Measurements from ENCODE around the gene SMIM28. TPM values are rescaled to one million over a fixed set of nuclear protein-coding genes. Genes with fewer than 3 reads are reported as not detected.
A peak's percentile ranks its signal among the peaks of the same experiment; 100 is the strongest.

SMIM28 gene
- total and polyA plus RNA-seq, 8 donors = not detected

GRCh38 chr6:138410048-138410735 is 32.5 kb downstream of the SMIM28 start:
- peaks cover 7 to 55% (median 26%) of the 10 kb centered on the region in 4 donors for H3K4me1 ChIP-seq
- no peak overlapping the region for H3K4me3 ChIP-seq
- no peaks in the 10 kb centered on the region for H3K27me3 ChIP-seq
- H3K36me3 ChIP-seq = peaks cover 72 to 98% (median 94%) of the 10 kb centered on the region in 4 donors
- intact Hi-C loops (cut with DNase I; ENCODE audit: low total_unique reads) = no loop called here
- no peak for DNase-seq
- TF ChIP-seq POLR2A (IDR thresholded peaks at IDR 0.05) (no peak), POLR2AphosphoS5 (IDR thresholded peaks at IDR 0.05) (no peak), CTCF (IDR thresholded peaks at IDR 0.05) (no peak), EP300 (IDR thresholded peaks at IDR 0.05) (no peak)
- peak overlapping the region in 2 of 5 donors; percentile 18 to 23 for H3K27ac ChIP-seq
- 82 to 87% (median 86%) methylated on average over 8 of the region's 8 CpGs for WGBS, 5 donors
- H3K9me3 ChIP-seq = no peaks in the 10 kb centered on the region

GRCh38 chr6:138410972-138411880 is 33.5 kb downstream of the SMIM28 start:
- Histone ChIP-seq H3K36me3 (peaks cover 74 to 100% (median 97%) of the 10 kb centered on the region in 4 donors), H3K4me3 (no peak overlapping the region), H3K27me3 (no peaks in the 10 kb centered on the region), H3K4me1 (peaks cover 0 to 45% (median 16%) of the 10 kb centered on the region in 4 donors), H3K27ac (peak overlapping the region in 1 of 5 donors; percentile 7), H3K9me3 (no peaks in the 10 kb centered on the region)
- WGBS, 5 donors = 88 to 92% (median 91%) methylated on average over 6 of the region's 6 CpGs
- no peak for TF ChIP-seq CTCF (IDR thresholded peaks at IDR 0.05)
- no peak for TF ChIP-seq POLR2A (IDR thresholded peaks at IDR 0.05)
- no peak for TF ChIP-seq POLR2AphosphoS5 (IDR thresholded peaks at IDR 0.05)
- no peak for TF ChIP-seq EP300 (IDR thresholded peaks at IDR 0.05)
- DNase-seq = no peak
- intact Hi-C loops (cut with DNase I; ENCODE audit: low total_unique reads) = no loop called here

GRCh38 chr6:138415125-138415524 is 37.4 kb downstream of the SMIM28 start:
- no peak for DNase-seq
- WGBS, 5 donors = 81 to 93% (median 89%) methylated on average over 5 of the region's 5 CpGs
- H3K36me3 ChIP-seq = peaks cover 39 to 93% (median 82%) of the 10 kb centered on the region in 4 donors
- H3K9me3 ChIP-seq = no peaks in the 10 kb centered on the region
- H3K4me1 ChIP-seq = peaks cover 0 to 9% (median under 1%) of the 10 kb centered on the region in 4 donors
- H3K27ac ChIP-seq = no peak overlapping the region
- no peak for TF ChIP-seq CTCF (IDR thresholded peaks at IDR 0.05)
- TF ChIP-seq EP300 (IDR thresholded peaks at IDR 0.05) = no peak
- no peak for TF ChIP-seq POLR2AphosphoS5 (IDR thresholded peaks at IDR 0.05)
- no peak for TF ChIP-seq POLR2A (IDR thresholded peaks at IDR 0.05)
- intact Hi-C loops (cut with DNase I; ENCODE audit: low total_unique reads) = no loop called here
- H3K27me3 ChIP-seq = no peaks in the 10 kb centered on the region
- no peak overlapping the region for H3K4me3 ChIP-seq

- Histone ChIP-seq H3K4me1 (no peaks in the 10 kb centered on the region), H3K4me3 (no peak overlapping the region), H3K27ac (no peak overlapping the region), H3K27me3 (no peaks in the 10 kb centered on the region), H3K36me3 (peaks cover 33 to 82% (median 73%) of the 10 kb centered on the region in 4 donors), H3K9me3 (no peaks in the 10 kb centered on the region)
- DNase-seq = no peak
- no peak for TF ChIP-seq POLR2A (IDR thresholded peaks at IDR 0.05)
- TF ChIP-seq EP300 (IDR thresholded peaks at IDR 0.05) = no peak
- TF ChIP-seq POLR2AphosphoS5 (IDR thresholded peaks at IDR 0.05) = no peak
- intact Hi-C loops (cut with DNase I; ENCODE audit: low total_unique reads) = no loop called here
- WGBS, 5 donors = 94 to 97% (median 96%) methylated on average over 4 of the region's 4 CpGs
Observed at GRCh38 chr6:138416206-138416605, 38.5 kb downstream of the SMIM28 start.

Data from stomach (tissue), 9 donors.